HUDEP-2 (cell line): ENCODE results near the gene TFEC.
"Not testable (repeated sequence)": the region's sequence is repeated elsewhere in the genome, so short reads cannot be mapped to it uniquely, and the experiment has no call there.

Source experiments
- DNase-seq, 76 experiments: peaks; one replicate each; lab custom pipeline; 2025; ENCODE audit not compliant: unreplicated experiment in 76 of 76; lab: John Stamatoyannopoulos, UW

Gene TFEC

DNA sequence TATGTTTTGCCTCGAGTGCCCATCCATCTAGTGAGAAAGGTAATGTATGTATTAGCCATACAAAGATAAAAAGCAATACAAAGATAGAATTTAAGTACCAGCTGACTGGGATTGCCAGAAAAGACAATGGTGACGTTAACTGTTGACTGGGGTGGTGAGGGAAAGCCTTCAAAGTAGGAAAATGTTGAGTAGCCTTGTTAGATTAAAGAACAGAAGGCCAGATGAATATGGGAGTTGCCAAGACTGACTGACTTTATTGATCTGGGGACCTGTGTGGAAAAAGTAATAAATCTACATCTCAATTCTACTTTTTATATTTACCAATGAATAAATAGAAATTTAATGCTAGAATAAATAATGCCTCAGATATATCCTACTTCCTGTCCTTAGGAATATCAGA is 97.7 kb downstream of the TFEC start:
- DNase-seq, result no peak

DNA sequence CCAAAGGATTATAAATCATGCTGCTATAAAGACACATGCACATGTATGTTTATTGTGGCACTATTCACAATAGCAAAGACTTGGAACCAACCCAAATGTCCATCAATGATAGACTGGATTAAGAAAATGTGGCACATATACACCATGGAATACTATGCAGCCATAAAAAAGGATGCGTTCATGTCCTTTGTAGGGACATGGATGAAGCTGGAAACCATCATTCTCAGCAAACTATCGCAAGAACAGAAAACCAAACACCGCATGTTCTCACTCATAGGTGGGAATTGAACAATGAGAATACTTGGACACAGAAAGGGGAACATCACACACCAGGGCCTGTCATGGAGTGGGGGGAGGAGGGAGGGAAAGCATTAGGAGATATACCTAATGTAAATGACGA is 100.4 kb downstream of the TFEC start:
- not testable (repeated sequence) for DNase-seq

DNA sequence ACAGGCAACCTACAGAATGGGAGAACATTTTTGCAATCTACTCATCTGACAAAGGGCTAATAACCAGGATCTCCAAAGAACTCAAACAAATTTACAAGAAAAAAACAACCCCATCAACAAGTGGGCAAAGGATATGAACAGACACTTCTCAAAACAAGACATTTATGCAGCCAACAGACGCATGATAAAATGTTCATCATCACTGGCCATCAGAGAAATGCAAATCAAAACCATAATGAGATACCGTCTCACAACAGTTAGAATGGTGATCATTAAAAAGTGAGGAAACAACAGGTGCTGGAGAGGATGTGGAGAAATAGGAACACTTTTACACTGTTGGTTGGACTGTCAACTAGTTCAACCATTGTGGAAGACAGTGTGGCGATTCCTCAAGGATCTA is 100.8 kb downstream of the TFEC start:
- DNase-seq, result not testable (repeated sequence)

DNA sequence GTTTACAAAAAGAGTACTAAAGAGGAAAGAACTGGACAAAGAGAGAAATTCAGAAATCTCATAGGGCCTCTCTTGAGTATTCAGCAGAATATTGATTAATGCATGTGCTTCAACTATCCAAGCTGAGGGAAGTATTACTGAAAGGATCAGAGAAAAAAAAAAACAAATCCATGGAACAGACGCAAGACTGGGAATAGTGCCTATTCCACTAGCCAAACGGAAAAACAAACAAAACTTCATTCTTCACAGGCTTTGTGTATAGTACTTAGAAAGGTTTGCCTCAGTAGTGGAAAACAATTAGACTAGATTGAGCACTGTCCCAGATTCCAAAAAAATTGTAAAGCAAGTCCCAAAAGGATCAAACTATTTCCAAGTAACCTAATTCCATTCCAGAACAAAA is 106.2 kb downstream of the TFEC start:
- DNase-seq, result no peak

DNA sequence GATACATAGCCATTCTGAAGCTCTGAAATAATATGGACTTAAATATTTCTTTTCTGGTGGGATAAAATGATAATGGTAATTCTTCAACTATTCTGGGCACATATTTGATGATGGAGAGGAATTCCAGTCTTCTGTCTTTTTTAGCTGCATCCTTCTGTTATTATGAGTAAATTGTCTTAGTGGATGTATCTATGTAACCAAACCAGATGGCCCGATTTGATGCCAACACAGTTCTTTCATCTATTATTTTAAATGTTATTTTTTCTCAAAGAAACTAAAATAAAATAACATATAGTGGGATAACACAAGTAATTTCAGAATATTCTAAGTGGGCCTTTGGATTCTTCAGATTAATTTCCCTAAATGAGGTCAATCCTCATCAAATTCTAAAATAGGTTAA is 110.2 kb downstream of the TFEC start:
- no peak for DNase-seq

DNA sequence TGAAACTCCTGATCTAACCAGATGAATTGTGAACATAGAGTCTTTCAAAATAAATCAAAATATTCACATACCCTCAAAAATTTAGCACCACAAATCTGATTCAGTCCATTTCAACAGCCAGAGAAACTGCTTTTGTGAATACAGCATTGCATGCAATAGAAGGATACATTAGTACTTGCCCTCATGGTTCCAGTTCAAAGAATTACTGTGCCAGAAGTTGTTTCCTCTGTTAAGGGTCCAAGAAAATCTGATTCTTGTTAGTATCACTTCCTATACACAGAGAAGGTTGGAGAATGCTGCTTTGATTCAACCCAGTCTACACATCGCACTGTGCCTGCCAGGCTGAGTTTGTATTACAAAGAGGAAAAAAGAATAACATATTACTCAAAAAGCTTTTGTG is 115.6 kb downstream of the TFEC start:
- DNase-seq, result no peak

DNA sequence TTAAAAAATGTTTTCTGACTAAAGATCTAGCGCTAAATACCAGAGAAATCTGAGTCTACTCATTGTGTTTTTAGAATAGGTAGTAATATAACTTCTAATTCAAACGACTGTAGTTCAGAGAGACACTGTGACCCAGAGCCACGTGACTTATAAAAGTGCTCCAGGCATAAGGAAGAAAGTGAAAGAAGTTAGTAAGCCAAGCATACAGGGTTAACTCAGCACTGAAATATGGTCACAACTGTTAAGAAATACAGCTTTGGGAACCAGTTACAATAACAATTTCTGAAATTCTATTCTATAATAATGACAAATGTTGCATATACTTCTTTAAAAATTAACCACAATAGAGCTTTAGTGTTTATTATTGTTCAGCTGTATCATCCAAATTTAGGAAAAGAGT is 119.1 kb downstream of the TFEC start:
- DNase-seq, result no peak

DNA sequence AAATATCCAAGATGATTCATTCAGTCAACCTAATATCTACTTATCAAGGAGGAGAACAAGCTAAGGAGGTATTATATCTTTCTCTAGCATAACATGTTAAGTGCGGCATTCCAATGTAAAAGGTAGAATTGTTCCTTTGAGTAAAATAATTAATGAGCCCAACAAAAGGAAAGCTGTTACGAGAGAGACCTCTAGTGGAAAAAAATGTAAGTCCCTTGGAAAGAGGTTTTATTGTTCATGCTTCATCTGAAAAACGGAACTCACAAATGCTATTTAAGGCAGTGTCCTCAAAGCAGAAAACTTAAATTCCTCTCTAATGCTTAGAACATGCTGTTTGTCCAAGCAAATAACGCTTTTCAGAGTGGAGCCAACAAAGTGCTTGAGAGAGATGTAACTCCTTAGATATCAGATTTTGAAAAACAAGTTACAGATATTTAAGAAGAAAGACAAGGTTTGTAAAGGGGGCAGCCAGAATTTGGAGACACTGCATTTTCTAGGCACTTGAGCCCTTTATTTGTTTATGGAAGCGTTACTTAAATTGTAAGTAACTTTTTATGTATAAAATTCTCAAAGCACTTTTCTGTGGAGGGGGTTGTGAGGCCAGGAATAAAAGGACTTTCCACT is 119.9 kb downstream of the TFEC start:
- peak in 12 of 76 experiments; percentile 1 to 29 (median 6) for DNase-seq

DNA sequence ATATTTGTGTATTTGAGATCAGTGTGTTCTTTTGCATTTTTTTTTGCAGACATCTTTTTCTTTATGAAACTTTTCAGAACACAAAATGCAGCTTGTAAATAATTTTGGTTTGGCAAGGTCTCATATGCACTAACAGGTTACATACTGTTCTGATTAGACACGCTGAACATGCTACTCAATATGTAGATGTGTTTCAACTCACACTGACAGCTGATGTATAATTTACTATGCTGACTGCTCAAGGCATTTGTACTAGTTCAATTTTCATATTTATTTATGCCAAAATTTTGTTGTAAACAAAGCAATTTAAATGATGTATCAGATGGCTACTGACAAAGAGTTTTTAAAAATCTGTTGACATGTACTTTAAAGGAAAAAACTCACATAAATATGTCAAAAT is 123.8 kb downstream of the TFEC start:
- no peak for DNase-seq

DNA sequence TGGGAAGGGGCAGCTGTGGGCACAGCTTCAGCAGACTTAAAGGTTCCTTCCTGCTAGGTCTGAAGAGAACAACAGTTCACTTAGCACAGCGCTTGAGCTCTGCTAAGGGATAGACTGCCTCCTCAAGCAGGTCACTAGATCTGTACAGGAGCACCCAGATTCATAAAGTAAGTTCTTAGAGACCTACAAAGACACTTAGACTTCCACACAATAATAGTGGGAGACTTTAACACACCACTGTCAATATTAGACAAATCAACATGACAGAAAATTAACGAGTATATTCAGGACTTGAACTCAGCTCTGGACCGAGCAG is 140.9 kb downstream of the TFEC start:
- DNase-seq, result no peak

DNA sequence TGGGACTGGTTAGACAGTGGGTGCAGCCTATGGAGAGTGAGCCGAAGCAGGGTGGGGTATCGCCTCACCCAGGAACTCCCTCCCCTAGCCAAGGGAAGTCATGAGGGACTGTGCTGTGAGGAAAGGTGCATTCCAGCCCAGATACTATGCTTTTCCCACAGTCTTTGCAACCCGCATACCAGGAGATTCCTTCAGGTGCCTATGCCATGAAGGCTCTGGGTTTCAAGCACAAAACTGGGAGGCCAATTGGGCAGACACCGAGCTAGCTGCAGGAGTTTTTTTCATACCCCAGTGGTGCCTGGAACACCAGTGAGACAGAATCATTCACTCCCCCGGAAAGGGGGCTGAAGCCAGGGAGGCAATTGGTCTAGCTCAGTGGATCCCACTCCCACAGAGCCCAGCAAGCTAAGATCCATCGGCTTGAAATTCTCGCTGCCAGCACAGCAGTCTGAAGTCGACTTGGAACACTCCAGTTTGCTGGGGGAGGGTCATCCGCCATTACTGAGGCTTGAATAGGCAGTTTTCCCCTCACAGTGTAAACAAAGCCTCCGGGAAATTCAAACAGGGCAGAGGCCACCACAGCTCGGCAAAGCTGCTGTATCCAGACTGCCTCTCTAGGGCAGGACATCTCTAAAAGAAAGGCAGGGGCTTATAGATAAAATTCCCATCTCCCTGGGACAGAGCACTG is 141.4 kb downstream of the TFEC start:
- DNase-seq, result no peak

DNA sequence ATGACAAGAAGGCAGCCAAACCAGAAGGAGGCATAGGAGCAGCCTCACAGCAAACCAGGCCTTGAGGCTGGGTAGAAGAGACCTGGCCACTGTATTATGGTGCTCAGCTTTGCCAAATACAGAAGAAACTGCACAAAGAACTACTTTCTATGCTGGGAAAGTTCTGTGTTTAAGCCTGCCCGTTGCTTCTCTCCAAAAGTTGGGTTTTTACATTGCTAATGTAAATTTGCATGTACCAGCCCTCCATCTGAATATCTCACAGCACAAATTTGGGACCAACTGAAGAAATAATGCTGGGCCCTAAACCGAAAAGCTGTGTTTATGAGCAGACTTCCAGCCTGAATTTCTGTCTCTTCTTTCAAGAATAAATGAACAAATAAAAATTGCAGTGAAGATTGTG is 145.0 kb downstream of the TFEC start:
- no peak for DNase-seq
